SK-N-MC (cell line): ENCODE data around the gene OVOL2.

Experiments
- EZH2 ChIP-seq: fragments of 200-600 bp; sonication (generic); IDR thresholded peaks from one replicate; pipeline ENCODE4 v1.6.1; 2017; ENCODE audit warnings: antibody characterized with exemption
- FOXP2 ChIP-seq: optimal IDR thresholded peaks from 2 replicates; pipeline ENCODE3; 2011; ENCODE audit warnings: mild to moderate bottlenecking, moderate library complexity; ENCODE audit not compliant: insufficient read depth; ENCODE audit errors: extremely low read length, control extremely low read depth

DNA sequence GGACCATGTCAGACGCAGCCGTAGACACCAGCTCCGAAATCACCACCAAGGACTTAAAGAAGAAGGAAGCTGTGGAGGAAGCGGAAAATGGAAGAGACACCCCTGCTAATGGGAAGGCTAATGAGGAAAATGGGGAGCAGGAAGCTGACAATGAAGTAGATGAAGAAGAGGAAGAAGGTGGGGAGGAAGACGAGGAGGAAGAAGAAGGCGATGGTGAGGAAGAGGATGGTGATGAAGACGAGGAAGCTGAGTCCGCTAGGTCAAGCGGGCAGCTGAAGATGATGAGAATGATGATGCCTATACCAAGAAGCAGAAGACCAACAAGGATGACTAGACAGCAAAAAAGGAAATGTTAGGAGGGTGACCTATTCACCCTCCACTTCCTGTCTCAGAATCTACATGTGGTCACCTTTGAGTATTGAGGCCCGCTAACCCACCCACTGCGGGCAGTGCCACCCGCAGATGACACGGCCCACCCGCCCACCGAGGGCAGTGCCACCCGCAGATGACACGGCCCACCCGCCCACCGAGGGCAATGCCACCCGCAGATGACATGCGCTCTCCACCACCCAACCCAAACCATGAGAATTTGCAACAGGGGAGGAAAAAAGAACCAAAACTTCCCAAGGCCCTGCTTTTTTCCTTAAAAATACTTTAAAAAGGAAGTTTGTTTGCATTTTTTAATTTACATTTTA is 45.6 kb downstream of the OVOL2 start:
- TF ChIP-seq FOXP2, result no peak
- no peak for TF ChIP-seq EZH2
